ENCODE measurements around the gene CCNE1.

The CCNE1 gene

GRCh38 chr19:29811125-29812079 lies at the start of gene CCNE1:
Gene CCNE1 (plus strand): TSS chr19:29811991. CDS start chr19:29812556, 565 bp downstream.
- DNase-seq, result peak; percentile 99

GRCh38 chr19:29763196-29763595 lies 48.6 kb upstream of the CCNE1 start:
- DNase-seq, result no peak

GRCh38 chr19:29764361-29764760 lies 47.4 kb upstream of the CCNE1 start:
- no peak for DNase-seq

- no peak for DNase-seq
Observed at GRCh38 chr19:29766100-29766499, 45.7 kb upstream of the CCNE1 start.

- no peak for DNase-seq
Observed at GRCh38 chr19:29767039-29767735, 44.6 kb upstream of the CCNE1 start.

GRCh38 chr19:29768166-29768565 lies 43.6 kb upstream of the CCNE1 start:
- DNase-seq, result no peak

GRCh38 chr19:29769997-29770396 lies 41.8 kb upstream of the CCNE1 start:
- no peak for DNase-seq

GRCh38 chr19:29770648-29771047 lies 41.1 kb upstream of the CCNE1 start:
- DNase-seq, result no peak

- peak; percentile 10 for DNase-seq
Observed at GRCh38 chr19:29771708-29772414, 39.9 kb upstream of the CCNE1 start.

- DNase-seq, result no peak
Observed at GRCh38 chr19:29772696-29773095, 39.1 kb upstream of the CCNE1 start.

- DNase-seq, result no peak
Observed at GRCh38 chr19:29773141-29773540, 38.6 kb upstream of the CCNE1 start.

- no peak for DNase-seq
Observed at GRCh38 chr19:29774126-29774525, 37.7 kb upstream of the CCNE1 start.

- no peak for DNase-seq
Observed at GRCh38 chr19:29777781-29778309, 33.9 kb upstream of the CCNE1 start.

- no peak for DNase-seq
Observed at GRCh38 chr19:29779921-29780320, 31.9 kb upstream of the CCNE1 start.

- DNase-seq, result no peak
Observed at GRCh38 chr19:29781386-29782259, 30.2 kb upstream of the CCNE1 start.

- no peak for DNase-seq
Observed at GRCh38 chr19:29782260-29782580, 29.6 kb upstream of the CCNE1 start.

- no peak for DNase-seq
Observed at GRCh38 chr19:29783627-29784190, 28.1 kb upstream of the CCNE1 start.

- no peak for DNase-seq
Observed at GRCh38 chr19:29784598-29785223, 27.1 kb upstream of the CCNE1 start.

GRCh38 chr19:29785360-29785759 lies 26.4 kb upstream of the CCNE1 start:
- no peak for DNase-seq

GRCh38 chr19:29785955-29786589 lies 25.7 kb upstream of the CCNE1 start:
- no peak for DNase-seq

- DNase-seq, result no peak
Observed at GRCh38 chr19:29787281-29787680, 24.5 kb upstream of the CCNE1 start.
